Neuronal stem cell (in vitro differentiated cells): ENCODE measurements around the gene NEURL1B.

ENCODE experiments used
- DNase-seq: peaks from one replicate; pipeline ENCODE4 v3.0.0-alpha.2; 2013; ENCODE audit warnings: low spot score
- H2AFZ ChIP-seq: one replicate; pipeline ENCODE4 v1.6.1; 2013; ENCODE audit warnings: mild to moderate bottlenecking, low read length, inconsistent platforms
- H2AK5ac ChIP-seq: 2 replicates; pipeline ENCODE4 v1.6.1; 2013; ENCODE audit warnings: low read depth, mild to moderate bottlenecking, inconsistent platforms, low read length, moderate library complexity, mixed read lengths
- H2BK120ac ChIP-seq: 2 replicates; pipeline ENCODE4 v1.6.1; 2013; ENCODE audit warnings: low read depth, mild to moderate bottlenecking, inconsistent platforms, low read length, moderate library complexity, mixed read lengths
- H2BK12ac ChIP-seq: one replicate; pipeline ENCODE4 v1.6.1; 2013; ENCODE audit warnings: low read length, inconsistent platforms
- H2BK15ac ChIP-seq: 2 replicates; pipeline ENCODE4 v1.6.1; 2013; ENCODE audit warnings: mild to moderate bottlenecking, low read length, inconsistent platforms, mixed read lengths
- H2BK5ac ChIP-seq: one replicate; pipeline ENCODE4 v1.6.1; 2013; ENCODE audit warnings: inconsistent platforms, mild to moderate bottlenecking, low read length, moderate library complexity
- H3K14ac ChIP-seq: one replicate; pipeline ENCODE4 v1.6.1; 2013; ENCODE audit warnings: low read length, inconsistent platforms
- H3K18ac ChIP-seq: 2 replicates; pipeline ENCODE4 v1.6.1; 2013; ENCODE audit warnings: low read length, inconsistent platforms
- H3K23ac ChIP-seq: 2 replicates; pipeline ENCODE4 v1.6.1; 2013; ENCODE audit warnings: low read depth, mild to moderate bottlenecking, mixed read lengths, low read length, inconsistent platforms; ENCODE audit not compliant: poor library complexity
- H3K27ac ChIP-seq: replicated peaks from 3 replicates; pipeline ENCODE4 v1.5.1; 2013; ENCODE audit warnings: low read length, inconsistent platforms
- H3K27me3 ChIP-seq, 3 experiments: 2 replicates each; pipeline ENCODE4 v1.6.1; 2013; ENCODE audit warnings: low read length in 3 of 3, mild to moderate bottlenecking in 2 of 3, inconsistent platforms in 1 of 3, low read depth in 1 of 3, mixed read lengths in 1 of 3, moderate library complexity in 1 of 3; ENCODE audit not compliant: control insufficient read depth in 3 of 3, insufficient read depth in 3 of 3
- H3K36me3 ChIP-seq, 2 donors: replicated peaks in 1 of 2; 2 replicates each; pipeline ENCODE4 v1.6.1; 2013; ENCODE audit warnings: low read length in 2 of 2; ENCODE audit not compliant: control insufficient read depth in 2 of 2, insufficient read depth in 2 of 2
- H3K4ac ChIP-seq: 2 replicates; pipeline ENCODE4 v1.6.1; 2013; ENCODE audit warnings: inconsistent platforms, mild to moderate bottlenecking, low read length, moderate library complexity
- H3K4me1 ChIP-seq, 2 donors: 1 replicate in 1 of 2; 2 replicates in 1 of 2; pipeline ENCODE4 v1.6.1; 2013; ENCODE audit warnings: low read length in 2 of 2, low read depth in 1 of 2; ENCODE audit not compliant: control insufficient read depth in 2 of 2, insufficient read depth in 1 of 2
- H3K4me2 ChIP-seq: one replicate; pipeline ENCODE4 v1.6.1; 2013; ENCODE audit warnings: mild to moderate bottlenecking, low read length, inconsistent platforms; ENCODE audit not compliant: insufficient read depth, poor library complexity, severe bottlenecking
- H3K4me3 ChIP-seq, 2 donors: 2 replicates each; pipeline ENCODE4 v1.5.1; 2013; ENCODE audit warnings: low read length in 2 of 2, mild to moderate bottlenecking in 2 of 2, inconsistent platforms in 1 of 2, moderate library complexity in 1 of 2
- H3K79me1 ChIP-seq: one replicate; pipeline ENCODE4 v1.6.1; 2013; ENCODE audit warnings: low read depth, mild to moderate bottlenecking, inconsistent platforms, low read length, moderate library complexity
- H3K9ac ChIP-seq: one replicate; pipeline ENCODE4 v1.6.1; 2013; ENCODE audit warnings: mild to moderate bottlenecking, low read depth, low read length, inconsistent platforms; ENCODE audit not compliant: poor library complexity
- H3K9me3 ChIP-seq, 2 donors: replicated peaks in 1 of 2; 2 replicates each; pipeline versions ENCODE3 to v1.6.1; 2013; ENCODE audit warnings: low read length in 2 of 2, mild to moderate bottlenecking in 2 of 2, inconsistent platforms in 1 of 2, low read depth in 1 of 2, mixed read lengths in 1 of 2, moderate library complexity in 1 of 2; ENCODE audit not compliant: control insufficient read depth in 2 of 2, insufficient read depth in 1 of 2
- H4K8ac ChIP-seq: one replicate; pipeline ENCODE4 v1.6.1; 2013; ENCODE audit warnings: low read depth, mild to moderate bottlenecking, inconsistent platforms, low read length, moderate library complexity
- H4K91ac ChIP-seq: one replicate; pipeline ENCODE4 v1.6.1; 2013; ENCODE audit warnings: low read length, low read depth, mild to moderate bottlenecking, inconsistent platforms; ENCODE audit not compliant: poor library complexity
- WGBS, 2 donors: extraction: QIAGEN DNeasy Blood & Tissue Kit; methylation state at CpG; one replicate each; pipeline ENCODE4 v1.1.7; 2013; ENCODE audit warnings: missing lambda C conversion rate in 2 of 2, mixed read lengths in 1 of 2; ENCODE audit not compliant: insufficient read length in 2 of 2, insufficient replicate concordance in 1 of 2; ENCODE audit errors: extremely low coverage in 2 of 2; 5-methylcytosine and 5-hydroxymethylcytosine counted together

Gene NEURL1B

GRCh38 chr5:172635038-172635437 is 6.0 kb upstream of the NEURL1B start:
- Histone ChIP-seq H4K8ac (no peak overlapping the region), H3K18ac (no peak overlapping the region), H2BK120ac (no peak overlapping the region), H2BK12ac (no peak overlapping the region), H3K23ac (no peak overlapping the region), H3K27me3 (peaks cover 0 to 30% (median 0%) of the 10 kb centered on the region in 3 experiments), H3K4ac (no peak overlapping the region), H3K4me3 (no peak overlapping the region), H3K14ac (no peak overlapping the region), H2AK5ac (no peak overlapping the region), H3K36me3 (no peaks in the 10 kb centered on the region), H3K4me2 (no peak overlapping the region), H2BK5ac (no peak overlapping the region), H3K27ac (no peak overlapping the region), H3K4me1 (no peaks in the 10 kb centered on the region), H2AFZ (no peak overlapping the region), H3K9me3 (no peaks in the 10 kb centered on the region), H4K91ac (no peak overlapping the region), H3K9ac (no peak overlapping the region), H2BK15ac (no peak overlapping the region), H3K79me1 (no peaks in the 10 kb centered on the region)
- no CpG with 5 or more reads among the region's 12 CpGs for WGBS, 2 donors
- no peak for DNase-seq

- H2BK120ac ChIP-seq = no peak overlapping the region
- no peaks in the 10 kb centered on the region for H3K9me3 ChIP-seq
- peaks cover 0 to 35% (median 0%) of the 10 kb centered on the region in 3 experiments for H3K27me3 ChIP-seq
- H4K8ac ChIP-seq = no peak overlapping the region
- H3K79me1 ChIP-seq = no peaks in the 10 kb centered on the region
- no peak overlapping the region for H3K18ac ChIP-seq
- H2AK5ac ChIP-seq = no peak overlapping the region
- no CpG with 5 or more reads among the region's 11 CpGs for WGBS, 2 donors
- H3K14ac ChIP-seq = no peak overlapping the region
- H3K27ac ChIP-seq = no peak overlapping the region
- peaks cover 2 to 4% of the 10 kb centered on the region in 2 donors for H3K4me1 ChIP-seq
- no peak overlapping the region for H3K23ac ChIP-seq
- no peak overlapping the region for H3K4me3 ChIP-seq
- no peak overlapping the region for H2BK5ac ChIP-seq
- no peak overlapping the region for H3K4me2 ChIP-seq
- H3K4ac ChIP-seq = no peak overlapping the region
- no peak overlapping the region for H2BK15ac ChIP-seq
- no peak overlapping the region for H2BK12ac ChIP-seq
- DNase-seq = no peak
- H4K91ac ChIP-seq = no peak overlapping the region
- H3K9ac ChIP-seq = no peak overlapping the region
- no peak overlapping the region for H2AFZ ChIP-seq
- H3K36me3 ChIP-seq = no peaks in the 10 kb centered on the region
Observed at GRCh38 chr5:172636279-172637050, 4.6 kb upstream of the NEURL1B start.

- no peak for DNase-seq
- peak overlapping the region; percentile 11 for H3K18ac ChIP-seq
- peak overlapping the region; percentile 19 for H2AFZ ChIP-seq
- H2BK120ac ChIP-seq = no peak overlapping the region
- WGBS, 2 donors = no CpG with 5 or more reads among the region's 10 CpGs
- H3K4me1 ChIP-seq = peaks cover 3 to 4% of the 10 kb centered on the region in 2 donors
- no peaks in the 10 kb centered on the region for H3K36me3 ChIP-seq
- H3K14ac ChIP-seq = no peak overlapping the region
- no peak overlapping the region for H3K4me3 ChIP-seq
- no peaks in the 10 kb centered on the region for H3K79me1 ChIP-seq
- no peak overlapping the region for H2BK5ac ChIP-seq
- H2AK5ac ChIP-seq = no peak overlapping the region
- H3K23ac ChIP-seq = no peak overlapping the region
- no peak overlapping the region for H3K27ac ChIP-seq
- H4K91ac ChIP-seq = no peak overlapping the region
- no peak overlapping the region for H4K8ac ChIP-seq
- no peak overlapping the region for H3K4me2 ChIP-seq
- no peaks in the 10 kb centered on the region for H3K9me3 ChIP-seq
- H3K9ac ChIP-seq = no peak overlapping the region
- H2BK15ac ChIP-seq = no peak overlapping the region
- no peak overlapping the region for H2BK12ac ChIP-seq
- H3K4ac ChIP-seq = no peak overlapping the region
- peaks cover 0 to 35% (median 0%) of the 10 kb centered on the region in 3 experiments for H3K27me3 ChIP-seq
Observed at GRCh38 chr5:172637110-172637580, 3.9 kb upstream of the NEURL1B start.

- H4K91ac ChIP-seq = no peak overlapping the region
- no peak overlapping the region for H2BK120ac ChIP-seq
- no peak overlapping the region for H2BK15ac ChIP-seq
- H3K4ac ChIP-seq = no peak overlapping the region
- no peak overlapping the region for H2BK5ac ChIP-seq
- no peak overlapping the region for H3K18ac ChIP-seq
- H3K4me1 ChIP-seq = peaks cover 5 to 8% of the 10 kb centered on the region in 2 donors
- no peaks in the 10 kb centered on the region for H3K79me1 ChIP-seq
- no peak overlapping the region for H3K4me2 ChIP-seq
- H3K9me3 ChIP-seq = no peaks in the 10 kb centered on the region
- no peak overlapping the region for H3K4me3 ChIP-seq
- H2AFZ ChIP-seq = no peak overlapping the region
- H3K27ac ChIP-seq = no peak overlapping the region
- no peaks in the 10 kb centered on the region for H3K36me3 ChIP-seq
- H3K23ac ChIP-seq = peak overlapping the region; percentile 13
- H3K9ac ChIP-seq = no peak overlapping the region
- peak overlapping the region; percentile 14 for H2BK12ac ChIP-seq
- no peak overlapping the region for H4K8ac ChIP-seq
- WGBS, 2 donors = no CpG with 5 or more reads among the region's 2 CpGs
- H3K27me3 ChIP-seq = peaks cover 0 to 30% (median 0%) of the 10 kb centered on the region in 3 experiments
- no peak for DNase-seq
- no peak overlapping the region for H2AK5ac ChIP-seq
- no peak overlapping the region for H3K14ac ChIP-seq
Observed at GRCh38 chr5:172637740-172638139, 3.3 kb upstream of the NEURL1B start.
